Measurements from ENCODE around the gene RHOBTB3.
"Not testable (repeated sequence)": the region's sequence is repeated elsewhere in the genome, so short reads cannot be mapped to it uniquely, and the experiment has no call there.

The RHOBTB3 gene

DNA sequence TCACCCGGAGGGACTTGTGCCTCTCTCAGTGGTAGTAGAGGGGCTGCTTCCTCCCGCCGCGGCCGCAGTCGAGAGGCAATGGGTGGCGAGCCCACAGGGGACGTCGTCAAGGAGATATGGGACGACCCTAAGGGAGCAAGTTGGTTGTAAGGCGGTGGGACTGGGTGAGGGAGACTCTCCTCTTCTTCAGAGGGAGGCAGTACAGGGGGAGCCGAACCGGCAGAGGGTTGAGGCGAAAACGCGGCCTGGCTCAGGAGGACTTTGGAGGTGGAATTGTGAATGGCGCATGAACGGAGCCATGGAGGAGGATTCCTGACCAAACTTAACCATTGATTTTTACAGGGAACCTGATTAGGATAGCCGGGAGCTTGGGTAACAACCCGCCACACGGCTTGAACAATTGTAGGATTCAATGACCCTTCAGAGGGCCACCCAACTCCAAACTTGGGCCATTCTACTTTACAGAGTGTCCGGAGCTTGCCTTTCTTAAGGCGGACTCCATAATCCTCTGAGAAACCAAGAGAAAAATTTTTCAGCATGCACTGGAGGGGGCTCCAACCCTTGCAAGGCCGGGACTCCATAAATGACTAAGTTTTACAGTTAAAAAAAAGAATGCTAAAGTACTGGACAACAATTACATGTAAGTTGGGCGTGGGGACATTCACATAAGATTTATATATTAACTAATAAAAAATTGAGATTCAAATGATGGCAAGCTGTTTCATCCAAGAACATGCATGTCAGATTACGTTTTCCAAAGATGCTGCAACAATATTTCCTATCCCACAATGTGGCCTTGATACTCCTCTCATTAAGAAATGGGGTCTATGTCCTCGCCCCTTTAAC, 19.4 kb upstream of the RHOBTB3 start:
- no peak for DNase-seq

DNA sequence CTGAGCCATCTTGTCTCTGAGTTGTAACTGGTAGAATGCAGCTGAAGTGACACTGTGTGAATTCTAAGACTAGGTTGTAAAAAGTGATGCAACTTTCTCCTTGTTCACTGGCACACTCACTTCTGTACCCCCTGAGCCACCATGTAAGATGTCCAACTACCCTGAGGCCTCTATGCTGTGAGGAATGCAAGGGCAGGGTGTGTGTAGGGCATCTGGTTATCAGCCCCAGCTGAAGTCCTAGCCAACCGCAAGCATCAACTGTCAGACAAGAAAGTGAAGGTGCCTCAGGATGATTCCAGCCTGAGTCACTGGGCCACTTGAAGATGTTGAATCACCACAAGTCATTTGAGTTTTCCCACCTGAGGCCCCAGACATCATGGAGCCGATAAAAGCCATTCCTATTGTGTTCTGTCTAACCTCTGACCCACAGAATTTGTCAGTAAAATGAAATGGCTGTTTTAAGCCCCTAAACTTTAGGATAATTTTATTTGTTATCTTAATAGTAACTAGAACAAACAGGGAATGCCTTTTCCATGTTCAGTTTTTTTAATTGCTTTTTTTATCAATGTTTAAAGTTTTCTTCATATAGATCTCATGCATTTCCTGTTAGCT, 18.7 kb upstream of the RHOBTB3 start:
- DNase-seq = no peak

DNA sequence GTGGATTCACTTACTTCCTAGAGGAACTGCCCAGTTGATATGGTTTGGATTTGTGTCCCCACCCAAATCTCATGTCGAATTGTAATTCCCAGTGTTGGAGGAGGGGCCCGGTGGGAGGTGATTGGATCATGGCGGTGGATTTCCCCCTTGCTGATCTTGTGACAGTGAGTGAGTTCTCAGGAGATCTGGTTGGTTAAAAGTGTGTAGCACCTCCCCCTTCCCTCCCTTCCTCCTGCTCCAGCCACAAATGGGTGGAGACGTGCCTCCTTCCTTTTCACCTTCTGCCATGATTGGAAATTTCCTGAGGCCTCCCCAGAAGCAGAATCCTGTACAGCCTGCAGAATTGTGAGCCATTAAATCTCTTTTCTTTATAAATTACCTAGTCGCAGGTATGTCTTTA, 17.9 kb upstream of the RHOBTB3 start:
- not testable (repeated sequence) for DNase-seq

DNA sequence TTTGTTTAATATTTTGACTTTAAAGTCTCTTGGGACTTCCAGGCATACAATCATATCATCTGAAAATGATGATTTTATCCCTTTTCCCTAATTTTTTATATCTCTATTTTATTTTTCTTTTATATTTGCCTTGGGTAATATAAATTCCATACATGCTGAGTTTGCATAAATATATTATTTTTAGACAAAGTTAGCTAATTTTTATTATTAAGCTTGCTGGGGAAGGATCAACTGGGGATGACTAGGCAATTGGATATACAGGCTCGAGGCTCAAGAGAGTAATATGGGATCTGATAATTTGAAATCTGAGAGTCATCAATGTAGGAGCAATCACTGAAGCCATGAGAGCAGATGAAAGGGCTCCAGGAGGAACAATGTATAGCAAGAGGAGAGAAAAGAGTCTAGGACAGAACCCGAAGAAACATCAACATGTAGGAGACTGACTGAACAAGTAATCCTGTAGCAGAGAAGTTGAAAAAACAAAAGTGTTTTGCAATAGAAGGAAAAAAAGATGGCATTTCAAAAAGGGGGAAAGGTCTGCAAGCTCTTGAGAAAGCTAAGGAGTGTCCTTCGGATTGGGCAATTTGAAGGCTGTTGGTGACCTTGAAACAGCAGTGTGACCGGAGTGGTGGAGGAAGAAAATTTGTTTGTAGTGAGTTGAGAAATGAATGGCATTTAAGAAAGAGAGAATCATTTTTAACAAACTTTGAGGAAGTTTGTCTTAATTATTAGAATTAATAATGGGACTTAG, 17.0 kb upstream of the RHOBTB3 start:
- no peak for DNase-seq

DNA sequence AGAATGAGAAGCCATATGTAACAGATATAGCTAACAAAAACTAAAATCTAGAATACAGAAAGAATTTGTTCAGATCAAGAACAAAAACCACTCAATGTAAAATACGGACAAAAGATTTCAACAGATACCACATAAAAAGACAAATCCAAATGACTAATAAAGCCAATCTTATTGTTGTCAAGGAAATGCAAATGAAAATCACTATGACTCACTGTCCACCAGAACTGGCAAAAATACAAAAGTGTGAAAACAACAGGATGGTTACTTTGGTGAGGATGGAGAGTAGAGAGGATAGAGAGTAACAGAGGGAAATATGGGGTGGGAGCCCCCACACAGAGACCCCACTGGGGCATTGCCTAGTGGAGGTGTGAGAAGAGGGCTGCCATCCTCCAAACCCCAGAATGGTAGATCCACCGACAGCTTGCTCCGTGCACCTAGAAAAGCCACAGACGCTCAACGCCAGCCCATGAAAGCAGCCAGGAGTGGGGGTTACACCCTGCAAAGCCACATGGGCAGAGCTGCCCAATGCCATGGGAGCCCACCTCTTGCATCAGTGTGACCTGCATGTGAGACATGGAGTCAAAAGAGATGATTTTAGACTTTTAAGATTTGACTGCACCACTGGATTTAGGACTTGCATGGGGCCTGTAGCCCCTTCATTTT, 15.2 kb upstream of the RHOBTB3 start:
- DNase-seq = no peak

DNA sequence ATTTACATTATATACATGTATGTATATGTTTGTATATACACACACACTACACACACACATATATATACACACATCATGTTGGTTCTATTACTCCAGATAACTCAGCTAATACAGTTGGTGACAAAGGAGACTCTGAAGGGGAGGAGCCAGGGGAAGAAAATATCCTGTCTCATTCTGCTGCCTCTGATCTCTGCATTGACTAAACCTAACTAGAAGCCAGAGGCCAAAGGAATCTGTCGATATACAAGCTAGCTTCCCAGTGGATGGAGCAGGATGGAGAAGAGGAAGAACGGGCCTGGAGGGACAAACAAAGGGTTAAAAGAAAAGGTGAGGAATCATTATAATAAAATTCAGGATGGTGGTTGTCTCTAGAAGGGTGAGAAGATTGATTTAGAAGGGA, 13.7 kb upstream of the RHOBTB3 start:
- DNase-seq = no peak

DNA sequence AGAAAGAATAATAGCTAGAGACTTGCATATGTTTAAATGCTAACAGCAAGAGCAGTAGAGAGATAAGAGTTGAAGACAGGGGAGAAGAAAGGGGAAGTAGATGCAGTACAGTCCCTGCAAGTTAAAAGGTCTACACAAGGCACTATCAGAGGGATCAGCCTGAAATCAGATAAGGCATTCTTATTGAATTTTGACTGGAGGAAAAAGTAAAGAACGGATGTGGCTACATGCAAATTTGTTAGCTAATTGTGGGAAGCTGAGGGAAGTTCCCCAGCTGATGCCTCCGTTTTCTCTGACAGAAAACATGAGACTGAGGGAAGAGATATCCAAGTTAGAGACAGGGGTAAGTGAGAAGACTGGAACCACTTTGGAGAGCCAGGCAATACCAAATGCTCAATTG, 12.9 kb upstream of the RHOBTB3 start:
- no peak for DNase-seq

DNA sequence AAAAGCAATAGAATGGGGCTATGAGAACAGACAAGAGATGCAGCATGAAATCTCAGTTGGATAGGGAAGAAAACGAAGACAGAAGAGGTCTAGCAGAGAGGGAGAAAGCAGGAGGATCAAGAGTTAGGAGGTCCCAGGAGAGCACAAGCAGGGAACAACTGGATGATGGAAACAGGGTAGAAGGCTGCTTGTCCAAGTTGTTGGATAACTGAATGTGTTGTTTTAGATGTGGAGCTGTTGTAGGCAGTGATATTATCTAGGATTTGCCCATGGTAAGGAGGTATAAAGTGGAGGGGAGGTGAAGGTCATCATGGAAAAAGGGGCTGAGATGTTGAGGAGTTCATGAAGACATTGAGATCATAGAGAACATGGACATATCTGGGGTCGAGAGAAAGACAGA, 12.4 kb upstream of the RHOBTB3 start:
- DNase-seq = no peak

DNA sequence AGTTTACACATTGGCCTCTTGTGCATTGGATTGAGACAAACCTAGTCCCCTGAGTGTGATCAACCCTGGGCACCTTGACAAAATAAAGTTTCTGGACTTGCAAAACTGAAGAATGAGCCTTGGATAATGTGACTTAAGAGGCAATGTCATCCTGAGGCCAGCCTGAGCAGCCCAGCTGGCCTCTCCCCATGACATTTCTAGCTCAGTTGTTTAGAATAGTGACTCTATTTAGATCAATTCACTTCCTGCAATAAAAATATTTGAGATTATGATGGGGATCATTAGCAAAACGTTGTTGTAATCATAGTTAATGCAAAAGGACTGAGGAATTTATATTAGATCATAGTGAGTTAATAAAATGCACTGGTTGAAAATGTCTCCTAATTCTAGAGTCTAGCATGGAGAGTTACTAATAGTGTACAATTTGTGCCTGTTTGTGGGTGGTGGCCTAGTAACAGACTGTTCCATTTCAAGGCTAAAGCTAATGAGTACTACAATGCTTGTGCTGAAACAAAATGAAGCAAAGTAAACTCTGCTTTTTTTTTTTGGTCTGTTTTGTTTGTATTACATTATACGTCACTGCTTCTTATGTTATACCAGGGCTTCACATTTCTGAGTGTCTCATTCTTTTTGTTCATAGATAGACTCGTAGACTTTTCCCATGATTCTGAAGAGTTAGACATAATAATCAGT, 10.9 kb upstream of the RHOBTB3 start:
- no peak for DNase-seq

DNA sequence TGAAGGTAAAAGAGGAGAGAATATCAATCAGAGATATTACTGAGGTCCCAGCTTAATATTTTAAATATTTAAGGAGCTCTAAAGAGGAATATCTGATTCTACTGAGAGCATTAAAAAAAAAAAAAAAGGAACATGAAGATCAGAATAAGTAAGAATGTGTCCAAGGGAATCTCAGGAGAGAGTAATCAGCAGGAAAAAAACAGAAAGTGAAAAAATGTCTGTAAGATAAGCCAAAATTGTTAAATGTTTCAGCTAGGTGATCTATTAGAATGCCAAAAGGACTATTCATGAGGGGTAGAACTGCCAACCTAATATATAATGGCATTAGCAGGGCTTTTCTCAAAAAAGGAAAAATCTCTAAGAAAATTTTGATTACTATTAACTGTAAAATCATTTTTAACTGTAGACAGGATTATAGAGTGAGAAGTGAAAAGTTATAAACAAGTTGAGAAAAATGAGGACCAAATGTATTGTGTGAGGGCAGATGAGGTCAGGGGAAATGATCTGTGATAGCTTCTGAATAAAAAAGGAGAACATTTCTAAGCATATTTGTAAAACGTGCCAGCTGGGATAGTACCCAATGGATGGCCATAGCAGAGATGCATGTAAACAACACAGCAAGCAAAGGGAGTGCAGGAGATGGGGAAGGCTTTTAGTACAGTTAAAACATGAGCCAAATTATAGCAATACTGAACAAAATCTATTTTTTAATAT, 9.4 kb upstream of the RHOBTB3 start:
- no peak for DNase-seq

DNA sequence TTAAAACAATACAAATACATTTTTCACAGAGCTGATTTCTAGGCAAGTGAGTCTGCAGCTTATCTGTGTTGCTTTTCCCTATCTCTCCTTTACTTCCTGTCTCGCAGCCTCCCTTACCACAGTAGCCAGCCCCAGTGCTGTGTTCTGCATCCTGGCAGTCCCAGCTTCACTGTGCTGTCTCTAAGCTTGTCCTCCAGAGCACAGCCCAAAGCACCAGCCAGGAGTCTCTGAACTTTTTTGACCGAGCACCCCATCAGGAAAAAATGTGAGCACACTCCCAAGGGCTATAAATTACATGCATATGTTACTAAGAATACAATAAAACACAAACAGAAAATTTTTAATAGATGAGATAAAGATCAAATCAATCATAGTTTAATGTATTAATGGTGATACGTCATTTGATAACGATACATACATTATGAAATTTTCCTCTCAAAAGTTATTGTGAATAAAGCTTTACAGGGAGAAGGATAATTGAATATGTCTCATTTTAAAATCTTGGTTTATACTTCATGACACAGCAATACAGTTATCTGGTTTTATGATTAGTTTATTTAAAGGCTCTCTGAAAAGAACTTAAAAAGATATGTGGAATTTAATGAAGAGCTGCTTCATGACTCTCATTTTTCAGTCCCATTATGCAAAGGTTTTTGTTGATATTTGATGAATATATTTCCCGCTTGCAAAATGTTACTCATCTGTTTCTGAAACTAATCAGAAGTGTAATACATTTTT, 7.3 kb upstream of the RHOBTB3 start:
- DNase-seq = no peak

DNA sequence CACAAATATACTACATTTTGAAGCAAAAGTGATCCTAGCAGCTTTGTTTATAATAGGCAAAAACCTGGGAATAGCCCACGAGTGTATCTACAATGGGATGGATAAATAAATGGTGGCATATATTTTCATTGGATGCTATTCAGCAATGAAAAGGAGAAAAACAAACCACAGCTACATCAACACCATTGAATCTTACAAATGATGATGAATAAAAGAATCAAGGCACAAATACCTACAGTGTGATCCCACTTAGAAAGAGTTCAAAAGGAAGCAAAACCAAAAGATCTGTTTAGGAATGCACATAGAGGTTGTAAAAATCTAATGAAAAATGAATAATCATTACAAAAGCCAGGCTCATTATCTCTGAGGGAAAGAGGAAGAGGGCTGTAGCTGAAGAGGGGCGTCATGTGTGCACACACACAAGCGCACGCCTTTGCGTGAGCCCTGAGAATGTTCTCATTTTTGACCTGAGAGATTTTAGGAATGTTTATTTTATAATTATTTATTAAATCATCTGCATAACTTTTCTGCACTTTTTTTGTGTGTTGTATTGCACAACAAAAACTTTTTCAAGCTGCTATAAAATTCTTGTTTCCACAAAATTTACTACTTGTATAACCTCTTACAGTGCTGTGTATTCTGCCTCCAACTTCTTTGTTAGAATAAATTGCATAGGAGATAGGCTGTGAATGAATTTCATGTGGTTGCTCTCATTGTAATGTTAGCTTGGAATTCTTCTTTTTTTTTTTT, 5.9 kb upstream of the RHOBTB3 start:
- no peak for DNase-seq

DNA sequence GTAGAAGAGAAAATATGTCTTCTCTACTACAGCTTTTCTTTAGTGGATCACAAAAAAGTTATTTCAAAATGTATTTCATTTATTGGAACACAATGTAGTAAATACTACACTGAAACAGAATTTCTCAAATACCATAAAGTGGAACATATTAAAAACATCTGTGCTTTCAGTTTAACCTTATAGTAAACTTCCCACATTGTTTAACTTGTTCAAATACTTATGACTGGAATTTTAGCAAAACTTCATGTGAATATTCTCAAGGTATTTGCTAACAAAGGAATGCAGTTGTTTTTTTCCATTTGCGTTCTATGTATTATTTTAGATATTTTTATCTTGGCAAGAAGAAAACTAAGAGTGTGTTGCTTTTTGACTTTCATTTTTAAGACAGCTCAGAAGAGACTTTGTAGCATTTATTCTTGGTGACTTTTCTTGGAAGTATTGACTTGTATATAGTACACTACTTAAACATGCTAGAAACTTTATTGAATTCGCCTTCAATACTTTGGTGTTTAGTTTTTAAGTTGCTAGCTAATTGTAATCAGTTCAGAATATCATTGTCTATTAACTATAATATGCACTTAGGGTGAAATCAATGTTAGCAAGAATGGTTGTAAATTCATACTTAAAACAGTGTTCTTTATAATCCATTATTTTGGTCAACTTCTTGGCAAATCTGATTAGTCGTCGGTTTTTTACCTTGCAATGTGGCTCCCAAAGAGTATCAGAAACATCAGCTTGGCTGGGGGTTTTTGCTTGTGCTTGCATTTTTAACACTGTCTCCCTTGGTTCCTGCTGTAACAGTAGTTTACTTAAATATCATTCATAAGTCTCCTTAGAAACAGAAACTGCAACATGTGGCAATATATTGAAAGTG, 5.0 kb upstream of the RHOBTB3 start:
- no peak for DNase-seq

DNA sequence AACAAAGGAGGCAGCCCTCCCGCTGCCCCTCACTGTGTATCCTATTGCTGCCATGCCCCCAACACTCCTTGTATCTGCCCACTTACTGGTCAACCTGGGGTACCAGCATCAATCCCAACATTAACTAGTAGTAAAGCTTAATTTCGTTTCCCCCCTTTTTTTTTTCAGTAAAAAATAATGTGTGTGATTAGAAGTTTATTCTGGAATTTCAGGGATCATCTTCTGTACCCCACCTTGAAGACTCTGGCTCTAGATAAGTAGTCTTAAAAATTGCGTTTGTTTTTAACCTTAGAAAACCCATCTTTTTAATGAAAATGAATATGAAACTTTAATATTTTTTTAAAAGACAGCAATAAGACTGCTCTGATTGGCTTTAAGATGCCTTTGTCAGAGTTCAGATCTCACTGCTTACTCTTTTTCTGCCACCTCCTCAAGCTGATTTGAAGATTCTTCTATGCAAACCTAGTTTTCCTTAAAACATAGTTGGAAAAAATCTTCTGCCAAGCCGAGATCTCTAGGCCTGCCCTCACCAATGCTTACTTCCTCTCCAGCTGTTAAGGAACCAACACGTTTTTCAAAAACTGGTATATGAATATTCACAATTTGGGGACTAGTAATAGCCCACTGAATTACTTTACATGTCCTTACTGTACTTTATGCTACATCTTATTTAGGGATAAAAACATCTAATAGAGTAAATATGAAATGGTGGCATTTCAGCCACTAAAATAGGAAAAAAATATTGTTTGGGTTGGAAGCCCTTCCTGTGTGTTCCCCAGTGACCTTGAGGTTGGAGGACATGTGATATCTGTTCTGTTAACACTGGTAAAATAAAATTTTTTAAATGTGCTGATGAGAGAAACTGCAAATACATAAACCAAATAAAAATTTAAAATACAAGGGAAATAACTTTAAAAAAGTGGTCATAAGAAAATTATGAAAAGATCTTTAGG, 4.0 kb upstream of the RHOBTB3 start:
- no peak for DNase-seq

DNA sequence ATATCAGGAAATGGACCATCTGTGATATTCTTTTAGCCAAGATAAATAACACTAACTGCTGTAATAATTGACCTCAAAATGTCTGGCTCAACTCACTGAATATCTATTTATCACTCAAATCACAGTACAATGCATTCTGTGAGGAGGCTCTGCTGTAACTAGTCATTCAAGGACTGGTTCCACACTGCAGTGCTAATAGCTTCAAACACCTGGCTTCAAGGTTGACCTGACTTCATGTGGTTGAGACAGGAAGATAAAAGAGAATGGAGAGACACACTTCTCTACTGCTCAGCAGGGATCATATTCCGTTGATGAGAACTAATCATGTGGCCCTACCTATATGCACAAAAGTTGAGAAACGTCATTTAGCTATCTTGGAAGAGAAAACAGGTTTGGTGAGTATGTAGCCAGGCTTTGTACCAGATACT, 3.4 kb upstream of the RHOBTB3 start:
- no peak for DNase-seq

DNA sequence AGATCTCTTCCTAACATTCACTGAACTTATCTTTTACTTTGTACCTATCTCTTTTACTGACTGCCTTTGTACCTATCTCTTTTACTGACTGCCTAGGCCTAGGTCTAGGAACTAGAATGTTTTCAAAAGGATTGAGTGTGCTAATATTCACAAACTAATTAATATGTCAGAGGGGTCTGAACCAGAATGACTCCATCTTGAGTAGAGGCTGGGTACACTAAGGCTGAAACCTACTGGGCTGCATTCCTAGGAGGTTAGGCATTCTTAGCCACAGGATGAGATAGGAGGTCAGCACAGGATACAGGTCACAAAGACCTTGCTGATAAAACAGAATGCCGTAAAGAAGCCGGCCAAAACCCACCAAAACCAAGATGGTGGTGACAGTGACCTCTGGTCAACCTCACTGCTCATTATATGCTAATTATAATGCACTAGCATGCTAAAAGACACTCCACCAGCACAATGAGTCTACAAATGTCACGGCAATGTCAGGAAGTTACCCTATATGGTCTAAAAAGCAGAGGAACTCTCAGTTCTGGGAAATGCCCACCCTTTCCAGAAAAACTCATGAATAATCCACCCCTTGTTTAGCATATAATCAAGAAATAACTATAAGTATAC, 2.5 kb upstream of the RHOBTB3 start:
- no peak for DNase-seq

All from right kidney (tissue), 1 donor.